NCI-H345 treated with DMSO at 0.1 percent for 48 hours (cell line): ENCODE results near the gene RIT1.
"Not testable (repeated sequence)": the region's sequence is repeated elsewhere in the genome, so short reads cannot be mapped to it uniquely, and the experiment has no call there.

Source experiments
- DNase-seq: peaks from one replicate; lab custom pipeline; 2025; ENCODE audit not compliant: unreplicated experiment; lab: John Stamatoyannopoulos, UW

The RIT1 gene

DNA sequence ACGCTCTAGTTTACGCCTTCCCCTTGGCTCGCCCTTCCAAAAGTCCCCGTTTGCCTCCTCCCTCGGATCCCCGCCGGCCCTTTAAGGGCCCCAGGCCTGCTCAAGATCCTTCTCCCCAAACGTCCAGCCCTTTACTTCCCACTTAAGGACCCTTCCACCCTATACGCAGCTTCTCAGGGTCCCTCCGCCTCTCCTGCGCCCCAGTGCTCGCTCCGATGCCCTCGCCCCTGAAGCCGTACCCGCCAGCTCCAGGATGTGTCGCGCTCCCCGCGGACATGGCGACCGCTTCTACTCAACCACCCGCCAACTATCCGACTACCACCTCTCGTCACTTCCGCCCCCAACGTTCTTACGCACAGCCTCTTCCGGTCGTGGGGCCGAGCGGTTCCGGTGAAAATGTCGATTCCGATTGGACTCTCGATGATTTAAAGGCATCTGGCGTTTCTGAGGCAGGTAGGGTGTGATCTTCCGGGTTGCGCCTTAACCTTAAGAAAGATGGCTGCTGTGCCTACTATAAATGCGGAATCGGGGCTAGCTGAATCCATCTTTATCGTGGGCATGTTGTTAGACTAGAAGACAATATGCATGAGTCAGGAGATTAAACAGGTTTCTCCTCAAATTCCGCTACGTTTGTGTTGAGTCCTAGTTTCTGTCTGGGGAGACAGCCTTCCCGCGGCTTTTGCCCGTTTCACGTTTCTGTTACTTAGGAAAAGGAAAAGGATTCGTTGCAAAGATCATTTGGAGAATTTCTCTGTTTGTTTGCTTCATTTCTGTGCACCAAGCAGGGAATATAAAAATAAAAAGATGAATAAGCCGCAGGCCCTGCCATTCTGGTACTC, 23.2 kb upstream of the RIT1 start, which contains the start of gene KHDC4:
Gene KHDC4 (minus strand): TSS at position 317 of the 839 bp plus-strand sequence. CDS start 40 bp downstream, at position 277.
- peak; percentile 100 for DNase-seq

DNA sequence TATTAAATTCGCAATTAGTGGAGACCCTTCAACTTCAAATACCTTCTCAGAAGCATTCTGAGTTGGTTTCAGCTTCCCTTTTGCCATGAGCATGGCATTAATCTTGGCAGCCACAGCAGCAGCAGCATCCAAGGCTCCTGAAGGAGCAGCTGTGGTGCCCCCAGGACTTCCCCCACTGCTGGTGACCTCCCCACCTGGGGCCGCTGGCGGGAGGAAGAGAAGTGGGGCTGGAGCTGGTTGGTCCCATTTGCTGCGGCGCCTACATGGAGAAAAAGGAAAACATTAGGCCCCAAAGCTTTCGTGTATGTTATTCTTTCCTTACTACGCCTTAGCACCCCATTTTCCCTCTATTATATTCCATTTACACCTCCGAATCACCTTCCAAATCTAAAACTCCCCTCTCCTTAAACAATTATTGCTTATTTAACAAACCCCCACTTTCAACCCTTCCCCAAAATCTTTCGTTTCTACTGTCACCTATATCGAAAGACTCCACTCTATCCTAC, 22.5 kb upstream of the RIT1 start:
- DNase-seq = no peak

GRCh38 chr1:155932487-155932886, 21.3 kb upstream of the RIT1 start:
- DNase-seq = no peak

DNA sequence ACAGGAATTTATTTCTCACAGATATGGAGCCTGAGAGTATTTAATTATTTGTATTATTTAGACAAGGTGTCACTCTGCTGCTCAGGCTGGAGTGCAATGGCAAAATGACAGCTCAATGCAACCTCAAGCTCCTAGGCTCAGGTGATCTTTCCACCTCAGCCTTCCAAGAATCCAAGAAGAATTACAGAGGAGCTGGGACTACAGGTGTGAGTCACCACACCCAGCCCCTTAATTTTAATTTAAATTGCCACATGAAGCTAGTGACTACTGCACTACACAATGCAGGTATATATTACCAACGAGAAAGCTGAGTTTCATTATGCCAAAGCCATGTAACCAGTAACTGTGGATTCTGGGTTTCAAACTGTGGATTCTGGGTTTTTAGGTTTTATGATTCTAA, 20.9 kb upstream of the RIT1 start:
- no peak for DNase-seq

GRCh38 chr1:155931332-155932038, 20.3 kb upstream of the RIT1 start:
- DNase-seq = no peak

DNA sequence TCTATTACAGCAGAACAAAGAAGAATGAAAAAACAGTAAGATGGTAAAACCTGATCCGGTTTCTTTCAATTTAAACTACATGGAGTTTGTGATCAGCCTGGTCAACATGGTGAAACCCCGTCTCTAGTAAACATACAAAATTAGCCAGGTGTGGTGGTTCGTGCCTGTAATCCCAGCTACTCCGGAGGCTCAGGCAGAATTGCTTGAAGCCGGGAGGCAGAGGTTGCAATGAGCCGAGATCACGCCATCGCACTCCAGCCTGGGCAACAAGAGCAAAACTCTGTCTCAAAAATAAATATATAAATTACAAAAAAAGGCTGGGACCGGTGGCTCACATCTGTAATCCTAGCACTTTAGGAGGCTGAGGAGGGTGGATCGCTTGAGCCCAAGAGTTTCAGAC, 19.6 kb upstream of the RIT1 start:
- DNase-seq = not testable (repeated sequence)

- DNase-seq = no peak
These were observed 17.9 kb upstream of the RIT1 start for GRCh38 chr1:155929057-155929456.

DNA sequence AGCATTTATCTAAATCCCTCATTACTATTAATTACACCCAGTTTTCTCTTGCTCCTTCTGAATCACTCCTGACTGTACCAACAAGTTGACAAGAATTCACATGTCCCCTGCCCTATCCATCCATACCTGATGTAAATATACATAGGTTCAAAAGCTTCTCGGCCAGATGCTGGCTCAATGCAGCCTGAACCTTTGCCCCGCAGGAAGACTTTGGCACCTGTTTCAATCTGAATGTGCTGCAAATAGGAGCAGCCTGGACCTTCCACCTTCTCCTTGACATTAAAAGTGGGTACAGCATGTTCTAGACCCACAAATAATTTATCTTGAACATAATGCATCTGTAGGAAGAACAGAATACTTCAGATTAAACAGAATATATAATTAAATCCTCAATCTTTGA, 14.4 kb upstream of the RIT1 start:
- DNase-seq = no peak

DNA sequence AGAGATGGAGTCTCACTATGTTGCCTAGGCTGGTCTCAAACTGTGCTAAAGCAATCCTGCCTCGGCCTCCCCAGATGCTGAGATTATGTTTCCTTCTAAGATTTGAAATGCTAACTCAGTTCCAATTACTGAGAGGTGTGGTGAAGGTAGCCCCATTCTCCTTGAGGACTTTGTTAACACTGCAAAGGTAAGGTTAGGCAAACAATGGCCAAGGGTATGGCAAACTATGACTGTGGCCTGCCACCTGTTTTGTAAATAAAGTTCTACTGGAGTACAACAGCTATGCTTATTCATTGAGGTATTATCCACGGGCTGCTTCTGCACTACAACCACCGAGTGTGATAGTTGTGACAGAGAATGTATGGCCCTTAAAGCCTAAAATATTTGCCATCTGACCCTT, 9.6 kb upstream of the RIT1 start:
- DNase-seq = no peak

GRCh38 chr1:155919801-155920200, 8.7 kb upstream of the RIT1 start:
- DNase-seq = no peak

- DNase-seq = no peak
These were observed 7.5 kb upstream of the RIT1 start for GRCh38 chr1:155918660-155919059.

DNA sequence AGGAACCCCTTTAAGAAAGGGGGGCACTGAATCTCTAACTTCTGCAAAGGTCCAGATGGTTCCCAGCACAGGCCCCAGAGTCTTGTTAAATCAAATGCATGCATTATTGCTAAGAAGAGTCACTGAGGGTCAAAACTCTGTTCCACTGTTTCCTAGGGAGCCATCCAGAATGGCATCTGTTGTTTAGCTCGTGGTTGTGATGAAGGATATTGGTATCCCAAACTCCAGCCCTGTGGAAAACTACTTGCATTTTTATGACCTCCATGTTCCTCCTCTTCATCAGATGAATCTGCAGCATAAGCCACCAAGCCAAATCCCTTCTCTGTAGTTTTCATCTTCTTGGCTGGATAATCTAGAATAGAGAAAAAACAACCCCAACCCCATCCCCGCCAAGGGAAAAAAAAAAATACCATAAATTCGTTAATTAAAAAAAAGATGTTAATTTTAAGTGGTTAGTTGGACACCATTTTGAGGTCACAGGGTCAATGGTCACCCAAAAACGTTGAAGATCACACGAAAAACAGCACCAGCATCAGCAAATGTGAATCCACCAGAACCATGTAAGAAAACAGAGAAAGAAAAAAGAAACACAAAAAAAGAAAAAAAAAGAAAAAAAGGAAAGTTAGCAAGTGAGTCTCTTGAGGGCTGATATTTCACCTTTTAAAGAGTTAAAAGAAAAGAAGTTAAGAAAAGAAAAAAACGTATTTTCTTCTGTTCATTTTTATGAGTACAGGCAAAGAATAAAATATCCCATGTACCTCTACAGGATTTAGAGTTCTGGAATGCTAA, 3.0 kb upstream of the RIT1 start:
- DNase-seq = no peak

DNA sequence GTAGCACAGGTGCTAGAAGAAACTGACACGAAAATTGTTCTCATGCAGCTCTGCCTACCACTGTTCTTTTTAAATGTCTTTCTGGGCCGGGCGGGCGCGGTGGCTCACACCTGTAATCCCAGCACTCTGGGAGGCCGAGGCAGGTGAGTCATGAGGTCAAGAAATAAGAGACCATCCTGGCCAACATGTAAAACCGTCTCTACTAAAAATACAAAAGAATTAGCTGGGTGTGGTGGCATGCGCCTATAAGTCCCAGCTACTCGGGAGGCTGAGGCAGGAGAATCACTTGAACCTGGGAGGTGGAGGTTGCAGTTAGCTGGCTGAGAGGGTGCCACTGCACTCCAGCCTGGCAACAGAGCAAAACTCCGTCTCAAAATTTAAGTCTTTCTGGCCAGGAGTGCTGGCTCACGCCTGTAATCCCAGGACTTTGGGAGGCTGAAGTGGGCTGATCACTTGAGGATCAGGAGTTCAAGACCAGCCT, 947 bp upstream of the RIT1 start:
- no peak for DNase-seq

DNA sequence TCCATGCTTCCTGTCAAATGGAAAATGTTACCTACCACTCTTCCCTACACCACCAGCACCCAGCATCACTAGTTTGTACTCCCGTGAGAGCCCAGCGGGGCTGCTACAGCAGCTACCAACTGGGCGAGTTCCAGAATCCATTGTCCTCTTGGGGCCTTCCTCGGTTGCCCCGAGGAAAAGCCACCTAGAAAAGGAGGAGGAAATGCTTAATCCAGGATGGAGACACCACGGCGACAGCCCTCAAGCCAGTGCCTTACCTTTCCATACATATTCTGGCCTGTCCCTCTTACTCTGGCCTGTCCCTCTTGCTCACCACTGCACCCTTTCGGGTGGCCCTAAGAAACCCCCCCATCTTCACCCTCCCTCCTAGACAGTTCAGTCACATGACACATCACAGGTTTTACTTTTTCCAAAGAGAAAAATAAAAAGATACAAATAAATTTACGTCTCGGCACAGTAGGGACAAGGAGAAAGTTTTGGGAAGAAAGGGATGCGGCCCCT, 478 bp downstream of the RIT1 start:
- DNase-seq = peak; percentile 92

- no peak for DNase-seq
These were observed 1.3 kb downstream of the RIT1 start for GRCh38 chr1:155909894-155910293.

- DNase-seq = no peak
These were observed 6.9 kb downstream of the RIT1 start for GRCh38 chr1:155904261-155904660.

DNA sequence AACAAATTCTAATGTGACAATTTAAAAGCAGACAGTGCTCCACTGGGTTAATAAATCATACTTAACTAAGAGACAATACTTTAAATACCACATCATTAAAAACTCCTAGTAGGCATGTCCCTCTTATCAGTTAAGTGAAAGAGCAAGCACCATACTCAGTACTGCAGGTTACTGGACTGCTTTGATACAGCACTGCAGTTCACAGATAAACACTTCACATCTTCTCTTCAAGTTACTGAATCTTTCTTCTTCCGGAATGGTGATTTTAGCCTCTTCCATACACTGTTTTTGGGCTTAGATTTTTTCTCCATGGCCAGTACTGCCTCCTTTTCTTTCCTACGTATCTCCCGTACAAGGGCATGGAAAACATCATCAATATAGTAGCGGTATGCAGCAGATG, 11.0 kb downstream of the RIT1 start:
- no peak for DNase-seq

DNA sequence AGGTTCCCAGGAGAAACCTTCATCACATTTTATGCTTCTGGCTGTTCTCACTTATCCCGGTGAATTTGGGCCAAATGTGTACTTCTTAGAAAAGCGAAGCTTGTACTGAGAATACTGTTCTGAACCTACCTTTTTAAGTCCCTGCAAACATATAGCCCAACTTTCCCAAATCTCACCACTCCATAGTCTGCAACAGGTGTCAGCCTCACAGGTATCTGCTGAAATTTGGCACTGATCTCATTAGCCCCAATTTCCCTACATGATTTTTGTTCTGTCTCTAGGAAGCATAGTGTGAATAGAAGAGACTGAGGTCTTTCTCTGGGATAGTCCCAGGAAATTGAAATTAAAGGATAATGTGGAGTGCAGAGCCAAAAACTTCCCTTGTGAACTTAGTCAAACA, 11.5 kb downstream of the RIT1 start:
- no peak for DNase-seq

- no peak for DNase-seq
These were observed 12.3 kb downstream of the RIT1 start for GRCh38 chr1:155898888-155899287.

- no peak for DNase-seq
These were observed 13.4 kb downstream of the RIT1 start for GRCh38 chr1:155897746-155898145.

DNA sequence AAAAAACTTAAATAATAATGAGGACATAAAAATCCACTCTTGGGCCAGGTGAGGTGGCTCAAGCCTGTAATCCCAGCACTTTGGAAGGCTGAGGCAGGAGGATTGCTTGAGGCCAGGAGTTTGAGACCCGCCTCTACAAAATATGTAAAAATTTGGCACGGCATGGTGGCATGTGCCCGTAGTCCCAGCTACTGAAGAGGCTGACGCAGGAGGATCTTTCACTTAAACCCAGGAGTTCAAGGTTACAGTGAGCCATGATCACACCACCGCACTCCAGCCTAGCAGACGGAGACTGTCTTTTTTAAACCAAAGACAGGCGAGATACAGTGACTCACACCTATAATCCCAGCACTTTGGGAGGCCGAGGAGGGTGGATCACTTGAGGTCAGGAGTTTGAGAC, 14.7 kb downstream of the RIT1 start:
- not testable (repeated sequence) for DNase-seq
